GM12878 (cell line): ENCODE data around the gene TACR1. TPM values are rescaled to one million over a fixed set of nuclear protein-coding genes. Genes with fewer than 3 reads are reported as not detected.

Experiments
- ATAC-seq: fragments of 200-7000 bp; cut with Tn5 transposase; 3 replicates; pipeline ENCODE4 v1.9.1; 2020; ENCODE audit warnings: mild to moderate bottlenecking, moderate library complexity
- BruUV-seq: library from RNA; stranded (reverse); fragments of 400-500 nt; replicated peaks from 2 replicates; lab custom pipeline; 2021; lab: Mats Ljungman, UMichigan
- CTCF ChIA-PET: fragments of 300-600 bp; sonication (Branson Sonifier 250); formaldehyde crosslinking; extraction: SDS; loops from one replicate; lab custom pipeline; 2021; ENCODE audit warnings: inconsistent platforms; lab: Yijun Ruan, JAX
- POLR2A ChIA-PET: fragments of 350-600 bp; formaldehyde crosslinking; extraction: SDS; loops from one replicate; lab custom pipeline; 2021; ENCODE audit warnings: inconsistent platforms; lab: Charles Lee
- RAD21 ChIA-PET: fragments of 300-600 bp; sonication (Branson Sonifier 250); formaldehyde crosslinking; loops from one replicate; lab custom pipeline; 2023; ENCODE audit warnings: antibody characterized with exemption; ENCODE audit not compliant: unreplicated experiment; lab: Charles Lee
- SMC1A ChIA-PET: fragments of 300-600 bp; sonication (Branson Sonifier 250); formaldehyde crosslinking; loops from one replicate; lab custom pipeline; 2023; ENCODE audit not compliant: unreplicated experiment, uncharacterized antibody; lab: Charles Lee
- DNase-seq: peaks from one replicate; pipeline ENCODE4 v3.0.0-alpha.2; 2011; ENCODE audit warnings: low read depth, low spot score
- FAIRE-seq: peaks from 3 replicates; lab custom pipeline; 2011; peaks lifted over from hg19 to GRCh38; lab: Jason Lieb, UNC
- H2AFZ ChIP-seq: 2 replicates; pipeline ENCODE4 v1.6.0; 2011; ENCODE audit warnings: low read depth, low read length, control low read depth; ENCODE audit not compliant: control insufficient read depth
- H3K27ac ChIP-seq: 2 replicates; pipeline ENCODE4 v1.5.1; 2011; ENCODE audit warnings: control low read depth; ENCODE audit not compliant: control insufficient read depth, insufficient read depth
- H3K27me3 ChIP-seq, 2 experiments: replicated peaks in 1 of 2; 2 replicates each; pipeline versions ENCODE4 v1.6.0 to v1.6.1; 2011; ENCODE audit warnings: low read length in 1 of 2; ENCODE audit not compliant: control insufficient read depth in 2 of 2, insufficient read depth in 2 of 2
- H3K36me3 ChIP-seq, 2 experiments: 2 replicates each; pipeline ENCODE4 v1.5.1; 2011; ENCODE audit warnings: low read length in 1 of 2; ENCODE audit not compliant: control insufficient read depth in 2 of 2, insufficient read depth in 2 of 2
- H3K4me1 ChIP-seq: 2 replicates; pipeline ENCODE4 v1.6.1; 2011; ENCODE audit warnings: mild to moderate bottlenecking, low read length, moderate library complexity, mixed read lengths; ENCODE audit not compliant: control insufficient read depth, insufficient read depth
- H3K4me2 ChIP-seq: 2 replicates; pipeline ENCODE4 v1.6.0; 2011; ENCODE audit warnings: control low read depth; ENCODE audit not compliant: control insufficient read depth, insufficient read depth
- H3K4me3 ChIP-seq: fragments of 200-600 bp; sonication (generic); 2 replicates; pipeline ENCODE4 v1.5.1; 2016
- H3K79me2 ChIP-seq: 2 replicates; pipeline ENCODE4 v1.6.0; 2011; ENCODE audit warnings: low read length; ENCODE audit not compliant: control insufficient read depth, insufficient read depth
- H3K9ac ChIP-seq: 2 replicates; pipeline ENCODE4 v1.8.0; 2011; ENCODE audit warnings: low read length, control low read depth, mixed read lengths; ENCODE audit not compliant: control insufficient read depth, insufficient read depth
- H3K9me3 ChIP-seq: replicated peaks from 3 replicates; pipeline ENCODE4 v1.5.1; 2011; ENCODE audit warnings: mild to moderate bottlenecking, low read length; ENCODE audit not compliant: control insufficient read depth, insufficient read depth
- H4K20me1 ChIP-seq: 2 replicates; pipeline ENCODE4 v1.6.0; 2011; ENCODE audit not compliant: control insufficient read depth, insufficient read depth
- E2F4 ChIP-seq: IDR thresholded peaks from 2 replicates; pipeline ENCODE4 v1.6.1; 2012; ENCODE audit warnings: low read depth, low read length, improper control_type of control experiment
- ESRRA ChIP-seq: IDR thresholded peaks from 2 replicates; pipeline ENCODE4 v1.6.1; 2012; ENCODE audit warnings: mild to moderate bottlenecking, low read length, improper control_type of control experiment
- IKZF1 ChIP-seq: fragments of 450-650 bp; conservative IDR thresholded peaks from 2 replicates; pipeline ENCODE4 v1.6.1; 2017; ENCODE audit warnings: antibody characterized with exemption, mild to moderate bottlenecking
- MTA2 ChIP-seq: fragments of 450-650 bp; IDR thresholded peaks from 2 replicates; pipeline ENCODE4 v1.6.1; 2016; ENCODE audit warnings: low read depth, mild to moderate bottlenecking, moderate library complexity
- NKRF ChIP-seq: fragments of 450-650 bp; conservative IDR thresholded peaks from 2 replicates; pipeline ENCODE4 v1.6.1; 2017; ENCODE audit warnings: mild to moderate bottlenecking, moderate library complexity
- PBX3 ChIP-seq: IDR thresholded peaks from 2 replicates; pipeline ENCODE4 v1.6.1; 2011; ENCODE audit warnings: mild to moderate bottlenecking, low read depth, low read length, moderate library complexity; ENCODE audit not compliant: insufficient replicate concordance
- YBX1 ChIP-seq: fragments of 450-650 bp; IDR thresholded peaks from 2 replicates; pipeline ENCODE4 v1.6.1; 2016; ENCODE audit warnings: antibody characterized with exemption
- WGBS: methylation state at CpG from one replicate; pipeline ENCODE4 v1.1.6; 2016; ENCODE audit warnings: low lambda C conversion rate; ENCODE audit not compliant: insufficient replicate concordance, insufficient coverage; ENCODE audit errors: missing lambda C conversion rate; 5-methylcytosine and 5-hydroxymethylcytosine counted together
- in situ Hi-C: fragments of 300-500 bp; cut with MboI; formaldehyde crosslinking; loops from 9 replicates; pipeline ENCODE4 v1.14.3; 2018; ENCODE audit warnings: mixed read lengths
- intact Hi-C: fragments of 100-400 bp; cut with micrococcal nuclease; formaldehyde crosslinking; loops from one replicate; pipeline ENCODE4 v1.14.2; 2022; ENCODE audit not compliant: unreplicated experiment
- polyA plus RNA-seq, 11 experiments: library from polyadenylated mRNA; depleted of rRNA in 4 of 11; unstranded in 6 of 11; stranded (reverse) in 5 of 11; fragments of >200 nt; fragmentation: Nextera tagmentation in 4 of 11; fragmentation: Illumina TruSeq in 1 of 11; extraction: Ambion mirVana in 4 of 11; extraction: Trizol in 1 of 11; gene quantifications; 1 replicate in 1 of 11; 2 replicates in 10 of 11; pipeline versions ENCODE4 v1.2.1 to v1.2.3, GENCODE V29; 2011 to 2016; ENCODE audit warnings: inconsistent platforms in 2 of 11, missing spikeins in 2 of 11, low read depth in 1 of 11
- total RNA-seq, 4 experiments: library from RNA; depleted of rRNA in 3 of 4; stranded (reverse); fragments of >200 nt in 3 of 4; fragmentation: Illumina TruSeq in 1 of 4; extraction: Trizol in 1 of 4; gene quantifications; 2 replicates each; pipeline versions ENCODE4 v1.2.1 to v1.2.3, GENCODE V29; 2013 to 2021

The TACR1 gene
- total and polyA plus RNA-seq, 10 of the 15 experiments (the other 5 are each of a cell fraction or from before 2014, with no cell fraction given) = 0.04 to 1.4 (median 0.15) TPM

GRCh38 chr2:75175456-75175855 is 23.9 kb downstream of the TACR1 start:
- Histone ChIP-seq H4K20me1 (no peaks in the 10 kb centered on the region), H3K4me3 (no peak overlapping the region), H3K9ac (no peak overlapping the region), H3K36me3 (no peaks in the 10 kb centered on the region), H3K27me3 (no peaks in the 10 kb centered on the region), H3K27ac (no peak overlapping the region)
- CTCF ChIA-PET = no interaction called here
- FAIRE-seq = no peak
- POLR2A ChIA-PET = no interaction called here
- SMC1A ChIA-PET = interaction anchor here (1.2 kb wide), 1 partner anchor 12 kb away, joined by 3 read pairs; no protein-coding TSS in a partner anchor
- in situ Hi-C loops = no loop called here
- RAD21 ChIA-PET = no interaction called here
- no peak for TF ChIP-seq MTA2
- TF ChIP-seq ESRRA = no peak
- TF ChIP-seq PBX3 = no peak
- TF ChIP-seq E2F4 = no peak
- TF ChIP-seq IKZF1 = no peak
- no peak for TF ChIP-seq NKRF
- TF ChIP-seq YBX1 = no peak
- TF ChIP-seq, all 136 proteins: peak for 0
- Histone ChIP-seq H3K9me3 (no peaks in the 10 kb centered on the region; the same call in 2 of the 3 replicates), H3K79me2 (no peaks in the 10 kb centered on the region), H2AFZ (no peak overlapping the region), H3K4me1 (no peaks in the 10 kb centered on the region), H3K4me2 (no peak overlapping the region)
- 17% methylated on average over 3 of the region's 3 CpGs for WGBS
- intact Hi-C loops = no loop called here
- ATAC-seq = no peak
- no TSS peak for BruUV-seq
- no peak for DNase-seq
